ENCODE measurements around the gene PTPN3. TPM values are rescaled to one million over a fixed set of nuclear protein-coding genes. Genes with fewer than 3 reads are reported as not detected.

The PTPN3 gene
- polyA plus RNA-seq, 1 of the 3 experiments (the other 2 are of a cell fraction) = 7.5 TPM

DNA sequence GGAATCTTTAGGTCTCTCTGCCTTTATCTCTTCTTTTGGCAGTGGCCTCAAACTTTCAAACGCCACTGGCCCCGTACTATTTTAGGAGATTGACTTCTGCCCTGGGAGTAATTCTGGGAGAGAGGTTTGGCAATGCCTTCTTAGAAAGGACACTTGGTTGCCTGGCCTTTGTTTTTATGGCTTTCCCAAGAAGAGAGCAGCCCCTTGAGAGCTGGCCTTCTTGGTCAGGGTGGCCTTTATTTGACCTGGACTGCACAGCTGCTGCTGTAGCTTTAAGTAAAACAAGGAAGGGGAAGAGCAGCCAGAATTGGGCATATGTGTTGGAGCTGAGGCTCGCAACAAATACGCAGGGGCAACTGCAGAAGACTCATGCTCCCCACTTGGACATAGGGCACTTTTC lies 60.8 kb downstream of the PTPN3 start:
- Histone ChIP-seq H3K79me2 (ENCODE audit: insufficient read depth) (no peaks in the 10 kb centered on the region), H3K4me2 (no peak overlapping the region), H3K4me3 (ENCODE audit: low read depth in 2 of 2, low read length in 1 of 2) (no peak overlapping the region), H3K9me2 (no peaks in the 10 kb centered on the region), H3K27me3 (ENCODE audit: insufficient read depth) (no peaks in the 10 kb centered on the region), H3K4me1 (ENCODE audit: control insufficient read depth in 1 of 2, insufficient read depth in 2 of 2, low read depth in 1 of 2, low read length in 1 of 2) (peaks cover 0 to 2% of the 10 kb centered on the region in 2 experiments; a peak in 1 of 4 replicates), H3K27ac (ENCODE audit: low read depth in 2 of 2, low read length in 1 of 2) (no peak overlapping the region), H3K36me3 (replicated peaks in 1 of 2; ENCODE audit: control insufficient read depth in 1 of 2, insufficient read depth in 2 of 2, low read length in 1 of 2) (peaks cover 2 to 14% of the 10 kb centered on the region in 2 experiments), H4K20me1 (ENCODE audit: insufficient read depth) (no peaks in the 10 kb centered on the region), H3F3A (replicated peaks; ENCODE audit: insufficient read depth) (peaks cover 5% of the 10 kb centered on the region), H3K9me3 (no peaks in the 10 kb centered on the region), H3K9ac (no peak overlapping the region), H2AFZ (ENCODE audit: low read depth) (no peak overlapping the region)
- TF ChIP-seq, protein P1, sequence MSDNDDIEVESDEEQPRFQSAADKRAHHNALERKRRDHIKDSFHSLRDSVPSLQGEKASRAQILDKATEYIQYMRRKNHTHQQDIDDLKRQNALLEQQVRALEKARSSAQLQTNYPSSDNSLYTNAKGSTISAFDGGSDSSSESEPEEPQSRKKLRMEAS (IDR thresholded peaks at IDR 0.05; ENCODE audit: low read depth) = no peak
- no peak for TF ChIP-seq FOSL2 (IDR thresholded peaks at IDR 0.05; ENCODE audit: borderline replicate concordance, low read depth)
- no peak for TF ChIP-seq POLR2AphosphoS5 (IDR thresholded peaks at IDR 0.05; ENCODE audit: low read depth, low read length)
- TF ChIP-seq TCF12 (IDR thresholded peaks at IDR 0.05) = no peak
- no peak for TF ChIP-seq SMC3 (IDR thresholded peaks at IDR 0.05; ENCODE audit: low read depth, low read length)
- TF ChIP-seq RAD21 (IDR thresholded peaks at IDR 0.05; ENCODE audit: low read length) = no peak
- TF ChIP-seq SIN3A (IDR thresholded peaks at IDR 0.05; ENCODE audit: borderline replicate concordance, low read depth, low read length) = no peak
- no peak for TF ChIP-seq RFX5 (IDR thresholded peaks at IDR 0.05; ENCODE audit: low read length)
- TF ChIP-seq GATA2 (CRISPR knock-in tag; IDR thresholded peaks at IDR 0.05) = no peak
- TF ChIP-seq TAF1 (IDR thresholded peaks at IDR 0.05; ENCODE audit: borderline replicate concordance, low read depth, low read length) = no peak
- TF ChIP-seq EZH2phosphoT487 (IDR thresholded peaks at IDR 0.05; ENCODE audit: borderline replicate concordance, low read depth) = no peak
- no peak for TF ChIP-seq RXRA (IDR thresholded peaks at IDR 0.05; ENCODE audit: borderline replicate concordance, low read depth)
- TF ChIP-seq RCOR1 (IDR thresholded peaks at IDR 0.05; ENCODE audit: low read length) = no peak
- no peak for TF ChIP-seq TEAD4 (IDR thresholded peaks at IDR 0.05; ENCODE audit: borderline replicate concordance, insufficient read depth)
- TF ChIP-seq NFIC (IDR thresholded peaks at IDR 0.05; ENCODE audit: borderline replicate concordance) = no peak
- TF ChIP-seq FOXJ3 (CRISPR knock-in tag; IDR thresholded peaks at IDR 0.05) = no peak
- TF ChIP-seq MEF2A (IDR thresholded peaks at IDR 0.05; ENCODE audit: borderline replicate concordance, low read depth) = no peak
- no peak for TF ChIP-seq CHD2 (IDR thresholded peaks at IDR 0.05; ENCODE audit: low read length, partially characterized antibody)
- POLR2A ChIA-PET = no interaction called here
- WGBS (ENCODE audit: low lambda C conversion rate) = 97% methylated on average over 4 of the region's 4 CpGs
- DNase-seq = no peak
- CTCF ChIA-PET = interaction anchor here (0.8 to 1.6 kb wide), 5 partner anchors 18 to 35 kb away, joined by 3 to 8 read pairs (median 3); no protein-coding TSS in a partner anchor

GRCh38 chr9:109436071-109436470 lies 62.0 kb downstream of the PTPN3 start:
- no peak overlapping the region for H3K27ac ChIP-seq (ENCODE audit: low read depth in 2 of 2, low read length in 1 of 2)
- H3K36me3 ChIP-seq (replicated peaks in 1 of 2; ENCODE audit: control insufficient read depth in 1 of 2, insufficient read depth in 2 of 2, low read length in 1 of 2) = peaks cover 2 to 14% of the 10 kb centered on the region in 2 experiments
- H3K4me2 ChIP-seq = no peak overlapping the region
- DNase-seq = no peak
- H3K4me1 ChIP-seq (ENCODE audit: control insufficient read depth in 1 of 2, insufficient read depth in 2 of 2, low read depth in 1 of 2, low read length in 1 of 2) = no peaks in the 10 kb centered on the region; a peak in 1 of 4 replicates
- TF ChIP-seq SMC3 (IDR thresholded peaks at IDR 0.05; ENCODE audit: low read depth, low read length) (no peak), SIN3A (IDR thresholded peaks at IDR 0.05; ENCODE audit: borderline replicate concordance, low read depth, low read length) (no peak), RAD21 (IDR thresholded peaks at IDR 0.05; ENCODE audit: low read length) (no peak), RCOR1 (IDR thresholded peaks at IDR 0.05; ENCODE audit: low read length) (no peak), RXRA (IDR thresholded peaks at IDR 0.05; ENCODE audit: borderline replicate concordance, low read depth) (no peak), MXI1 (IDR thresholded peaks at IDR 0.05; ENCODE audit: low read depth, low read length) (no peak), CHD2 (IDR thresholded peaks at IDR 0.05; ENCODE audit: low read length, partially characterized antibody) (no peak), FOSL2 (IDR thresholded peaks at IDR 0.05; ENCODE audit: borderline replicate concordance, low read depth) (no peak), TEAD4 (IDR thresholded peaks at IDR 0.05; ENCODE audit: borderline replicate concordance, insufficient read depth) (no peak), NRF1 (IDR thresholded peaks at IDR 0.05; ENCODE audit: low read depth, low read length) (no peak), JUND (IDR thresholded peaks at IDR 0.05) (no peak), EP300 (IDR thresholded peaks at IDR 0.05; ENCODE audit: borderline replicate concordance in 1 of 2, low read depth in 1 of 2, low read length in 1 of 2) (no peak), NFIC (IDR thresholded peaks at IDR 0.05; ENCODE audit: borderline replicate concordance) (no peak), MEF2A (IDR thresholded peaks at IDR 0.05; ENCODE audit: borderline replicate concordance, low read depth) (no peak), POLR2AphosphoS5 (IDR thresholded peaks at IDR 0.05; ENCODE audit: low read depth, low read length) (no peak), RFX5 (IDR thresholded peaks at IDR 0.05; ENCODE audit: low read length) (no peak)
- TF ChIP-seq, protein P2, sequence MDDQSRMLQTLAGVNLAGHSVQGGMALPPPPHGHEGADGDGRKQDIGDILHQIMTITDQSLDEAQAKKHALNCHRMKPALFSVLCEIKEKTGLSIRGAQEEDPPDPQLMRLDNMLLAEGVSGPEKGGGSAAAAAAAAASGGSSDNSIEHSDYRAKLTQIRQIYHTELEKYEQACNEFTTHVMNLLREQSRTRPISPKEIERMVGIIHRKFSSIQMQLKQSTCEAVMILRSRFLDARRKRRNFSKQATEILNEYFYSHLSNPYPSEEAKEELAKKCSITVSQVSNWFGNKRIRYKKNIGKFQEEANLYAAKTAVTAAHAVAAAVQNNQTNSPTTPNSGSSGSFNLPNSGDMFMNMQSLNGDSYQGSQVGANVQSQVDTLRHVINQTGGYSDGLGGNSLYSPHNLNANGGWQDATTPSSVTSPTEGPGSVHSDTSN (IDR thresholded peaks at IDR 0.05) = no peak
- TF ChIP-seq, protein P3, sequence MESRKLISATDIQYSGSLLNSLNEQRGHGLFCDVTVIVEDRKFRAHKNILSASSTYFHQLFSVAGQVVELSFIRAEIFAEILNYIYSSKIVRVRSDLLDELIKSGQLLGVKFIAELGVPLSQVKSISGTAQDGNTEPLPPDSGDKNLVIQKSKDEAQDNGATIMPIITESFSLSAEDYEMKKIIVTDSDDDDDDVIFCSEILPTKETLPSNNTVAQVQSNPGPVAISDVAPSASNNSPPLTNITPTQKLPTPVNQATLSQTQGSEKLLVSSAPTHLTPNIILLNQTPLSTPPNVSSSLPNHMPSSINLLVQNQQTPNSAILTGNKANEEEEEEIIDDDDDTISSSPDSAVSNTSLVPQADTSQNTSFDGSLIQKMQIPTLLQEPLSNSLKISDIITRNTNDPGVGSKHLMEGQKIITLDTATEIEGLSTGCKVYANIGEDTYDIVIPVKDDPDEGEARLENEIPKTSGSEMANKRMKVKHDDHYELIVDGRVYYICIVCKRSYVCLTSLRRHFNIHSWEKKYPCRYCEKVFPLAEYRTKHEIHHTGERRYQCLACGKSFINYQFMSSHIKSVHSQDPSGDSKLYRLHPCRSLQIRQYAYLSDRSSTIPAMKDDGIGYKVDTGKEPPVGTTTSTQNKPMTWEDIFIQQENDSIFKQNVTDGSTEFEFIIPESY (IDR thresholded peaks at IDR 0.05; ENCODE audit: borderline replicate concordance, low read depth) = no peak
- no peaks in the 10 kb centered on the region for H3K27me3 ChIP-seq (ENCODE audit: insufficient read depth)
- H2AFZ ChIP-seq (ENCODE audit: low read depth) = no peak overlapping the region
- H4K20me1 ChIP-seq (ENCODE audit: insufficient read depth) = no peaks in the 10 kb centered on the region
- no peaks in the 10 kb centered on the region for H3K9me3 ChIP-seq
- no peak overlapping the region for H3K9ac ChIP-seq
- no peak overlapping the region for H3K4me3 ChIP-seq (ENCODE audit: low read depth in 2 of 2, low read length in 1 of 2)
- CTCF ChIA-PET = interaction anchor here (1.2 kb wide), 1 partner anchor 34 kb away, joined by 3 read pairs; no protein-coding TSS in a partner anchor
- POLR2A ChIA-PET = no interaction called here
- 84% methylated on average over 3 of the region's 3 CpGs for WGBS (ENCODE audit: low lambda C conversion rate)
- H3F3A ChIP-seq (replicated peaks; ENCODE audit: insufficient read depth) = no peaks in the 10 kb centered on the region
- no peaks in the 10 kb centered on the region for H3K79me2 ChIP-seq (ENCODE audit: insufficient read depth)
- H3K9me2 ChIP-seq = no peaks in the 10 kb centered on the region
